ENCODE results near the gene NFE2L3.
"Not testable (repeated sequence)": the region's sequence is repeated elsewhere in the genome, so short reads cannot be mapped to it uniquely, and the experiment has no call there.

Gene NFE2L3

DNA sequence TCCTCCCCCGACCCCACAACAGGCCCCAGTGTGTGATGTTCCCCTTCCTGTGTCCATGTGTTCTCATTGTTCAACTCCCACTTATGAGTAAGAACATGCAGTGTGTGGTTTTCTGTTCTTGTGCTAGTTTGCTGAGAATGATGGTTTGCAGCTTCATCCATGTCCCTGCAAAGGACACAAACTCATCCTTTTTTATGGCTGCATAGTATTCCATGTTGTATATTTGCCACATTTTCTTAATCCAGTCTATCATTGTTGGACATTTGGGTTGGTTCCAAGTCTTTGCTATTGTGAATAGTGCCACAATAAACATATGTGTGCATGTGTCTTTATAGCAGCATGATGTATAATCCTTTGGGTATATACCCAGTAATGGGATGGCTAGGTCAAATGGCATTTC lies 11.8 kb downstream of the NFE2L3 start:
- H3K4me1 ChIP-seq (ENCODE audit: control insufficient read depth, insufficient read depth, low read length); H3K4me3 ChIP-seq (ENCODE audit: low read length); H3K27me3 ChIP-seq (ENCODE audit: control insufficient read depth, insufficient read depth, low read length); H3K36me3 ChIP-seq (ENCODE audit: control insufficient read depth, insufficient read depth, low read length); H3K27ac ChIP-seq (ENCODE audit: low read depth, low read length); H3K9ac ChIP-seq (ENCODE audit: low read length): not testable (repeated sequence)

DNA sequence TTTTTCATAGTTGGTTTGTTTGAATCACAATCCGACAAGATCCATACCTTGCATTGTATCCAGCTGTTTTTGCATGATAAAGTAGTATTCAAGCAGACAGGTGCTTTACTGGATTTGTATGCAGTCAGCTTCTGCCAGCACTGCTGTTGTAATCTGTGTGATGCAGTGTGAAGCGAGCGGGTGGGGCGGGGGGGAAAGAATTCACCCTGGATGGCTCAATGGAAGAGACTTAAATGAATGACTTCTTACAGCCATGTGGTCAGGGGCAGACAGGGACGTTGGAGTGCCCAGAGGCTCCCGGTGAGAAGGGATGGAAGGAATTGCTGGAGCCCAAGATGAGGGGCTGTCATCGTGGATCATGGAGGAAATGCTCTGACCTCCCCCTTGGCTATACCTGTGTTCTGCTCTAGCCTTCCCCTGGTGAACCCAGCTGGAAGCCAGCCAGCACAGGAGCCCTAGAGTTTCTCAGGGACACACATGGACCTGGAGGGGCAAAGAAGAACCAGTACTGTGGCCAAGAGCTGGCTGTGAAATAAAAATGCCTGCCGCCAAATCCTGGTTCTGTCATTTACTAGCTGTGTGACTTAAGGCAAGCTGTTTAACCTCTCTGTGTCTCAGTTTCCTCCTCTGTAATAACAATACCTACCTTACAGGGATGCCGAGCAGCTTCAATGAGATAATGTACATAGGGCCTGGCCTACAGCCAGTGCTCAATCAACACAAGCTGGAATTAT lies 14.1 kb downstream of the NFE2L3 start:
- no peaks in the 10 kb centered on the region for H3K4me1 ChIP-seq (ENCODE audit: control insufficient read depth, insufficient read depth, low read length)
- H3K4me3 ChIP-seq (ENCODE audit: low read length), result no peak overlapping the region
- no peaks in the 10 kb centered on the region for H3K27me3 ChIP-seq (ENCODE audit: control insufficient read depth, insufficient read depth, low read length)
- no peak overlapping the region for H3K27ac ChIP-seq (ENCODE audit: low read depth, low read length)
- H3K36me3 ChIP-seq (ENCODE audit: control insufficient read depth, insufficient read depth, low read length), result no peaks in the 10 kb centered on the region
- no peak overlapping the region for H3K9ac ChIP-seq (ENCODE audit: low read length)

DNA sequence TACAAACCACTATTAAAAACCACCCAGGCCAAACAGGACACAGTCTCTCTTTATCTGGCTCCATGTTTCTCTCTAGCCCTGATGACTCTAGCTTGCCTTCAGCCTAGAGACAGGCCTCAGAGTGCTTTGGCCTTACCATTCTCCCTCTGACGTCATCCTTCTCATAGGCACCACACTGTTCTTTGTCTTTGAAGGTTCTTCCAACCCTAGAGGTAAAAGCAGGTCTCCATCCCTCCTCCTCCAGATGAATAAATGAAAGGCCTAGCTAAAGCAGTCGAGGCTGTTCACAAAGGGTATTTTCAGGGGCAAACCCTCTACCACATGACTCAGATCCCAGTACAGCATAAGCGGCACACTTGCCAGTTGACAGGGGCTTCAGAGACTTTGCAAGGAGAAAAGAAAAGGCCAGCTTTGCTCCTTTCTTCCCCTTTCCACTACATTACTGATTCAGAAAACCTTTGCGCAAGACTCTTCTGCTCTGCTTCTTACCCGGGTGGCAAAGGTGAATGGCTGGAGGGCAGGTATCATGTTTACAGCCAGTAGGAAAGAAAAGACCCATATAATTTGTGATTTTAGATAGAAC lies 14.8 kb downstream of the NFE2L3 start:
- no peaks in the 10 kb centered on the region for H3K36me3 ChIP-seq (ENCODE audit: control insufficient read depth, insufficient read depth, low read length)
- no peak overlapping the region for H3K9ac ChIP-seq (ENCODE audit: low read length)
- no peaks in the 10 kb centered on the region for H3K27me3 ChIP-seq (ENCODE audit: control insufficient read depth, insufficient read depth, low read length)
- no peak overlapping the region for H3K4me3 ChIP-seq (ENCODE audit: low read length)
- H3K4me1 ChIP-seq (ENCODE audit: control insufficient read depth, insufficient read depth, low read length), result no peaks in the 10 kb centered on the region
- H3K27ac ChIP-seq (ENCODE audit: low read depth, low read length), result no peak overlapping the region

DNA sequence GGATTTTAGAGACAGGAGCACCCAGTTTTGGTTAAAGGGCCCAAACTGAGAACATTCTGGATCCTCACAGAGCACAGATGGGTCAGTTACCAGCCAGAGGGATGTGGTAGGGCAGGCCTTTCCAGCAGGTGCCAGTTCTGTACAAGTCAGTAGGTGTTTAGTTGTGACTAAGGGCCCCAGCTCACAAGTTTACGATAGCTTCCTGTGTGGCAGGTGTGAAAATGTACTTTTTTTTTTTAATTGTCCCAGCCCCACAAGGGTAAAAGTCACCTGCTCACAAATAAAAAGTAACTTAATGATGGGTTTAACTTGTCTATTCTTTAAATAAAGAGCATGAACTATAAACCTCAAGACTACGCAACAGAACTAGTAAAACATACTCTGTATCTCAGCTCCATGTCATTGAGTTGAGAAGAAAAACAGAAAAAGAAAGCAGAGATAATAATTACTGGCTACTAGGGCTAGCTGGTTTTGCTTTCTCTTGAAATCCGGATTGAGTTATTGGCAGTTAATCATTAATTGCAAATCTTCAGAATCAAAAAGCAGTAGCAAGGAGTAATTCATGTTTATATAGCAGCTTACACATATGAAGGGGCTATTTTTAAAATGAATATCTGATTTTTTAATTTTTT lies 15.4 kb downstream of the NFE2L3 start:
- Histone ChIP-seq H3K4me1 (ENCODE audit: control insufficient read depth, insufficient read depth, low read length) (no peaks in the 10 kb centered on the region), H3K4me3 (ENCODE audit: low read length) (no peak overlapping the region), H3K27me3 (ENCODE audit: control insufficient read depth, insufficient read depth, low read length) (no peaks in the 10 kb centered on the region), H3K36me3 (ENCODE audit: control insufficient read depth, insufficient read depth, low read length) (no peaks in the 10 kb centered on the region), H3K27ac (ENCODE audit: low read depth, low read length) (no peak overlapping the region), H3K9ac (ENCODE audit: low read length) (no peak overlapping the region)

DNA sequence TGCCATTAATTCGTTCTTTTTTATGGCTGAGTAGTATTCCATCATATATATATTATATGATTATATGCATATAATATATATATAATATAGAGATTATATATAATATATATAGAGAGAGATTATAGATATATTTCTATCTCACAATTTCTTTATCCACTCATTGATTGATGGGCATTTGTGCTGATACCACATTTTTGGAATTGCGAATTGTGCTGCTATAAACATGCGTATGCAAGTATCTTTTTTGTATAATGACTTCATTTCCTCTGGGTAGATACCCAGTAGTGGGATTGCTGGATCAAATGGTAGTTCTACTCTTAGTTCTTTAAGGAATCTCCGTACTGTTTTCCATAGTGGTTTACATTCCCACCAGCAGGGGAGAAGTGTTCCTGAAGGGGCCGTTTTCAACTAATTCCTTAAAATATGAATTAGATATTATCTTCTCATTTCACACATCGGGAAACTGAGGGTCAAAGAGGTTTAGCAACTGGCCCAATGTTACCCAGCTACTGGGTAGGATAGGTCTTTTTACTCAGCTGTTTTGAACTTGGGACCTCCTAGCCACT lies 16.5 kb downstream of the NFE2L3 start:
- no peak overlapping the region for H3K4me3 ChIP-seq (ENCODE audit: low read length)
- no peak overlapping the region for H3K9ac ChIP-seq (ENCODE audit: low read length)
- no peaks in the 10 kb centered on the region for H3K36me3 ChIP-seq (ENCODE audit: control insufficient read depth, insufficient read depth, low read length)
- no peaks in the 10 kb centered on the region for H3K27me3 ChIP-seq (ENCODE audit: control insufficient read depth, insufficient read depth, low read length)
- no peaks in the 10 kb centered on the region for H3K4me1 ChIP-seq (ENCODE audit: control insufficient read depth, insufficient read depth, low read length)
- no peak overlapping the region for H3K27ac ChIP-seq (ENCODE audit: low read depth, low read length)

DNA sequence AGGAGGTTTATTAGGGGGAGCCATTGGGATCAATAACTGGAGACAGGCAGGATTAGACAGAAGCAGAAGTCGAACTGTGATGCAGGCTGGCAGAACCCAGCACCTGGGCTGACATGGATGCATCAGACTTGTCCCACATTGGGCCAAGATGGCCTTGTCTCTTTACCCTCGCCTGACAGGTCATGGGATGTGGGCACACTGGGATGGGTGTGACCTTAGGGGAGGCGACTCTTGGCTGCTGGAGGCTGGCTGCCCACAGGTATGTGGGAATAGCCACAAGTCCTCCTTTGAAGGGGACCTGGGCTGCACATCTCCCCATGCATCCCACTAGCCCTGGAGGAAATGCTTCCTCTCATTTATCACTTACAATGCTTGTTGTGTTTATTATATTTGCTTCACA lies 17.3 kb downstream of the NFE2L3 start:
- Histone ChIP-seq H3K27ac (ENCODE audit: low read depth, low read length) (no peak overlapping the region), H3K36me3 (ENCODE audit: control insufficient read depth, insufficient read depth, low read length) (peaks cover 1% of the 10 kb centered on the region), H3K9ac (ENCODE audit: low read length) (no peak overlapping the region), H3K27me3 (ENCODE audit: control insufficient read depth, insufficient read depth, low read length) (no peaks in the 10 kb centered on the region), H3K4me1 (ENCODE audit: control insufficient read depth, insufficient read depth, low read length) (no peaks in the 10 kb centered on the region), H3K4me3 (ENCODE audit: low read length) (no peak overlapping the region)

DNA sequence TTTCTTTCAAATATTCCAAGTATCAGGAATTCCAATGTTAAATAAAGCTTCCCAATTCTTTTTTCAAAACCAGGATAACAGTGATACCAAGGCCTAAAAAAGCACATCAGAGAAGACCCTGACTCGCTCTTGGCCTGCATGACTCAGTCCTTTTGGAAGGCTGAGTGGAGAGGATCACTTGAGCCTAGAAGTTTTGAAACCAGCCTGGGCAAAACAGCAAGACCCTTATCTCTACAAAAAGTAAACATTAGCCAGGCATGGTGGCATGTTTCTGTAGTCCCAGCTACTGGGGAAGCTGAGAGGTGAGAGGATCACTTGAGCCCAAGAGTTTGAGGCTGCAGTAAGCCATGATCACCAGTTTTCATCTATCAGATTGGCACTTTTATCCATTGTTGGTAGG lies 18.7 kb downstream of the NFE2L3 start:
- no peaks in the 10 kb centered on the region for H3K27me3 ChIP-seq (ENCODE audit: control insufficient read depth, insufficient read depth, low read length)
- no peak overlapping the region for H3K9ac ChIP-seq (ENCODE audit: low read length)
- no peak overlapping the region for H3K4me3 ChIP-seq (ENCODE audit: low read length)
- no peak overlapping the region for H3K27ac ChIP-seq (ENCODE audit: low read depth, low read length)
- no peaks in the 10 kb centered on the region for H3K4me1 ChIP-seq (ENCODE audit: control insufficient read depth, insufficient read depth, low read length)
- H3K36me3 ChIP-seq (ENCODE audit: control insufficient read depth, insufficient read depth, low read length), result peaks cover 3% of the 10 kb centered on the region

DNA sequence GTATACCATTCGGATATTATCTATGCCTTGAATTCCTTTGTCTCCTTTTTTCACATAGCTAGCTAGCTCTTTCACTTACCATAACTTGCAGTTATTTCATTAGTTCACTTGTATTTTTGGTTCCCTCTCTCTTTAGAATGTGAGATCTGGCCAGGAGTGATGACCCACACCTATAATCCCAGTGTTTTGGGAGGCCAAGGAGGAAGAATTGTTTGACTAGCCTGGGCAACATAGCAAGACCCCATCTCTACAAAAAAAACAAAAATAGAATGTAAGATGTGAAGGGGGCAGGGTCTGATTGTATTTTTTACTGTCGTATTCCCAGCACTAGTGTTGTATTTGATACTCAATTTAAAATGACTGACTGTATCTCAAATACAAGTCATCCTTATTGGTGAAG lies 19.6 kb downstream of the NFE2L3 start:
- no peak overlapping the region for H3K27ac ChIP-seq (ENCODE audit: low read depth, low read length)
- no peaks in the 10 kb centered on the region for H3K4me1 ChIP-seq (ENCODE audit: control insufficient read depth, insufficient read depth, low read length)
- H3K36me3 ChIP-seq (ENCODE audit: control insufficient read depth, insufficient read depth, low read length), result peaks cover 3% of the 10 kb centered on the region
- H3K27me3 ChIP-seq (ENCODE audit: control insufficient read depth, insufficient read depth, low read length), result no peaks in the 10 kb centered on the region
- no peak overlapping the region for H3K4me3 ChIP-seq (ENCODE audit: low read length)
- no peak overlapping the region for H3K9ac ChIP-seq (ENCODE audit: low read length)

DNA sequence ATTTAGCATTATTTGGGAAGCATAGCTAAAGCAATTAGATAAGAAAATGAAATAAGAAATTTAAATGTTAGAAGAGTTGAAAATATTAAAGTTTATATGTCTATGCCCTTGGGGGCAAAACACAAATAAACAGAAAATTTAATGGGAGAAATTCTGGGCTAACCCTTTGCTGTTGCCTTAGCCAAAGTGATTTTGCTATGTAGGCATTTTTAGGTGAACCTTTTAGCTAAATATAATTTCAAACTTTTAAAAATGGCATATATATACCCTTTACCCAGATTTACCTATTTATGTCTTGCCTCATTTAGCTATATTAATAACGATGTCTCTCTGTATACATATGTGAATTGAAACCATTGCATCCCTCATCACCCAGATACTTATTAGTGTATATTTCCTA lies 20.1 kb downstream of the NFE2L3 start:
- Histone ChIP-seq H3K4me3 (ENCODE audit: low read length) (no peak overlapping the region), H3K27me3 (ENCODE audit: control insufficient read depth, insufficient read depth, low read length) (no peaks in the 10 kb centered on the region), H3K27ac (ENCODE audit: low read depth, low read length) (no peak overlapping the region), H3K4me1 (ENCODE audit: control insufficient read depth, insufficient read depth, low read length) (no peaks in the 10 kb centered on the region), H3K9ac (ENCODE audit: low read length) (no peak overlapping the region), H3K36me3 (ENCODE audit: control insufficient read depth, insufficient read depth, low read length) (peaks cover 3% of the 10 kb centered on the region)

DNA sequence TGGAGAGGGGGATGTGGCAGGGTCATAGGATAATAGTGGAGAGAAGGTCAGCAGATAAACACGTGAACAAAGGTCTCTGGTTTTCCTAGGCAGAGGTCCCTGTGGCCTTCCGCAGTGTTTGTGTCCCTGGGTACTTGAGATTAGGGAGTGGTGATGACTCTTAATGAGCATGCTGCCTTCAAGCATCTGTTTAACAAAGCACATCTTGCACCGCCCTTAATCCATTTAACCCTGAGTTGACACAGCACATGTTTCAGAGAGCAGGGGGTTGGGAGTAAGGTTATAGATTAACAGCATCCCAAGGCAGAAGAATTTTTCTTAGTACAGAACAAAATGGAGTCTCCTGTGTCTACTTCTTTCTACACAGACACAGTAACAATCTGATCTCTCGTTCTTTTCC lies 23.9 kb downstream of the NFE2L3 start:
- H3K27ac ChIP-seq (ENCODE audit: low read depth, low read length); H3K36me3 ChIP-seq (ENCODE audit: control insufficient read depth, insufficient read depth, low read length); H3K4me3 ChIP-seq (ENCODE audit: low read length); H3K27me3 ChIP-seq (ENCODE audit: control insufficient read depth, insufficient read depth, low read length); H3K9ac ChIP-seq (ENCODE audit: low read length); H3K4me1 ChIP-seq (ENCODE audit: control insufficient read depth, insufficient read depth, low read length): not testable (repeated sequence)

DNA sequence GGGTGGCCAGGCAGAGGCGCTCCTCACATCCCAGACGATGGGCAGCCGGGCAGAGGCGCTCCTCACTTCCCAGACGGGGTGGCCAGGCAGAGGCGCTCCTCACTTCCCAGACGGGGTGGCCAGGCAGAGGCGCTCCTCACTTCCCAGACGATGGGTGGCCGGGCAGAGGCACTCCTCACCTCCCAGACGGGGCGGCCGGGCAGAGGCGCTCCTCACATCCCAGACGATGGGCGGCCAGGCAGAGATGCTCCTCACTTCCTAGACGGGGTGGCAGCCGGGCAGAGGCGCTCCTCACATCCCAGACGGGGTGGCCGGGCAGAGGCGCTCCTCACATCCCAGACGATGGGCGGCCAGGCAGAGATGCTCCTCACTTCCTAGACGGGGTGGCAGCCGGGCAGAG lies 24.7 kb downstream of the NFE2L3 start:
- H3K36me3 ChIP-seq (ENCODE audit: control insufficient read depth, insufficient read depth, low read length); H3K9ac ChIP-seq (ENCODE audit: low read length); H3K4me1 ChIP-seq (ENCODE audit: control insufficient read depth, insufficient read depth, low read length); H3K4me3 ChIP-seq (ENCODE audit: low read length); H3K27me3 ChIP-seq (ENCODE audit: control insufficient read depth, insufficient read depth, low read length); H3K27ac ChIP-seq (ENCODE audit: low read depth, low read length): not testable (repeated sequence)

DNA sequence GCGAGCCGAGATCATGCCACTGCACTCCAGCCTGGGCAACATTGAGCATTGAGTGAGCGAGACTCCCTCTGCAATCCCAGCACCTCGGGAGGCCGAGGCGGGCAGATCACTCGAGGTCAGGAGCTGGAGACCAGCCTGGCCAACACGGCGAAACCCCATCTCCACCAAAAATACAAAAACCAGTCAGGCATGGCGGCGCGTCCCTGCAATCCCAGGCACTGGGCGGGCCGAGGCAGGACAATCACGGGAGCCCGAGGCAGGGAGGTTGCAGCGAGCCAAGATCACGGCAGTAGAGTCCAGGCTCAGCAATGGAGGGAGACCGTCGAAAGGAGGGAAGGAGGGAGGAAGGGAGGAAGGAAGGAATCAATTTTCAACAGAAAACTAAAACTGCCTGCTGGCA lies 25.3 kb downstream of the NFE2L3 start:
- H3K4me3 ChIP-seq (ENCODE audit: low read length); H3K27me3 ChIP-seq (ENCODE audit: control insufficient read depth, insufficient read depth, low read length); H3K4me1 ChIP-seq (ENCODE audit: control insufficient read depth, insufficient read depth, low read length); H3K9ac ChIP-seq (ENCODE audit: low read length); H3K36me3 ChIP-seq (ENCODE audit: control insufficient read depth, insufficient read depth, low read length); H3K27ac ChIP-seq (ENCODE audit: low read depth, low read length): not testable (repeated sequence)
